Esophagus muscularis mucosa (tissue), 4 donors: ENCODE data around the gene KAZN. TPM values are rescaled to one million over a fixed set of nuclear protein-coding genes. Genes with fewer than 3 reads are reported as not detected.

ENCODE experiments used
- DNase-seq: peaks from one replicate; pipeline ENCODE4 v3.0.0-alpha.2; 2017; ENCODE audit errors: extremely low spot score
- H3K27ac ChIP-seq, 4 donors: fragments of 200-600 bp; sonication (generic); replicated peaks in 1 of 4; 1 replicate in 3 of 4; 2 replicates in 1 of 4; pipeline ENCODE4 v1.5.1; 2016 to 2019; ENCODE audit warnings: mild to moderate bottlenecking in 1 of 4
- H3K27me3 ChIP-seq, 4 donors: fragments of 200-600 bp; sonication (generic); one replicate each; pipeline versions ENCODE4 v1.5.1 to v1.6.0; 2016 to 2019
- H3K36me3 ChIP-seq, 4 donors: fragments of 200-600 bp; sonication (generic); one replicate each; pipeline ENCODE4 v1.5.1; 2016 to 2019
- H3K4me1 ChIP-seq, 4 donors: fragments of 200-600 bp; sonication (generic); one replicate each; pipeline ENCODE4 v1.5.1; 2016 to 2019
- H3K4me3 ChIP-seq, 4 donors: fragments of 200-600 bp; sonication (generic); 1 replicate in 2 of 4; 2 replicates in 2 of 4; pipeline ENCODE4 v1.5.1; 2016 to 2019; ENCODE audit warnings: mild to moderate bottlenecking in 4 of 4, moderate library complexity in 1 of 4
- H3K9me3 ChIP-seq, 4 donors: fragments of 200-600 bp; sonication (generic); 1 replicate in 3 of 4; 2 replicates in 1 of 4; pipeline ENCODE4 v1.5.1; 2016 to 2019
- EP300 ChIP-seq: sonication (generic); formaldehyde crosslinking; IDR thresholded peaks from one replicate; pipeline ENCODE4 v1.6.1; 2017; ENCODE audit warnings: antibody characterized with exemption
- POLR2A ChIP-seq: fragments of 450-650 bp; IDR thresholded peaks from one replicate; pipeline ENCODE4 v1.6.1; 2017; ENCODE audit warnings: antibody characterized with exemption, moderate library complexity, mild to moderate bottlenecking, low read depth
- POLR2AphosphoS5 ChIP-seq, 2 donors: sonication (generic); formaldehyde crosslinking; IDR thresholded peaks; one replicate each; pipeline ENCODE4 v1.6.1; 2017; ENCODE audit warnings: antibody characterized with exemption in 2 of 2
- WGBS: methylation state at CpG from one replicate; pipeline ENCODE4 v1.1.5; 2018; 5-methylcytosine and 5-hydroxymethylcytosine counted together
- intact Hi-C: fragments of 100-400 bp; cut with DNase I; formaldehyde crosslinking; loops from one replicate; pipeline ENCODE4 v1.15.1; 2023
- total RNA-seq, 4 donors: library from RNA; depleted of rRNA; stranded (reverse); fragments of >200 nt; gene quantifications; one replicate each; pipeline versions ENCODE4 v1.1.0 to v1.2.1, GENCODE V29; 2016
- TF ChIP-seq, protein P1 (sequence below), 3 experiments: fragments of 200-600 bp in 2 of 3; fragments of 450-650 bp in 1 of 3; sonication (generic) in 2 of 3; IDR thresholded peaks; one replicate each; pipeline ENCODE4 v1.5.1; 2017 to 2019; ENCODE audit warnings: antibody characterized with exemption in 3 of 3, mild to moderate bottlenecking in 2 of 3, moderate library complexity in 1 of 3

Gene KAZN
- total RNA-seq, 4 donors from 2014 or later = 9.9 to 14.1 (median 11.9) TPM

DNA sequence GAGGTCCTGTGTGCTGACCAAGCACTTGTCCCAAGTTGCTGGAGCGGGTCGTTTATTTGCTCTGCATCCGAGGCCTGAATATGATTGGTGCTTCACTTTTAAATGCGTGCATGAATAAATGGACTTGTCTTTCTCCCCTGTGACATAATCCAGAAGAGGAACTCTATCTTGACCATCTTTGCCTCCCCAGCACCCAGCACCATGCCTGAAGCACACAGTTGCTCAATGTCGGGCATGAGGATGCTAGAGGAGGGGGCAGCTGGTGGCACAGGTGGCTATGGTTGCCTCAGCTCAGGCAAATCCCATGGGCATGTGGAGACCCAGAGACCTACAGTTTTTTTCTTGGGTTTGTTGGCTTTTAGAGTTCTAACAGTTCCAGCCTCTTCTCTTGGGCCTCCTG, 142.6 kb downstream of the KAZN start:
- WGBS = 72% methylated on average over 5 of the region's 5 CpGs
- intact Hi-C loops = no loop called here
- no peaks in the 10 kb centered on the region for H3K9me3 ChIP-seq
- H3K36me3 ChIP-seq = no peaks in the 10 kb centered on the region
- no peak for DNase-seq
- no peak for TF ChIP-seq EP300
- TF ChIP-seq POLR2A = no peak
- TF ChIP-seq, protein P1, sequence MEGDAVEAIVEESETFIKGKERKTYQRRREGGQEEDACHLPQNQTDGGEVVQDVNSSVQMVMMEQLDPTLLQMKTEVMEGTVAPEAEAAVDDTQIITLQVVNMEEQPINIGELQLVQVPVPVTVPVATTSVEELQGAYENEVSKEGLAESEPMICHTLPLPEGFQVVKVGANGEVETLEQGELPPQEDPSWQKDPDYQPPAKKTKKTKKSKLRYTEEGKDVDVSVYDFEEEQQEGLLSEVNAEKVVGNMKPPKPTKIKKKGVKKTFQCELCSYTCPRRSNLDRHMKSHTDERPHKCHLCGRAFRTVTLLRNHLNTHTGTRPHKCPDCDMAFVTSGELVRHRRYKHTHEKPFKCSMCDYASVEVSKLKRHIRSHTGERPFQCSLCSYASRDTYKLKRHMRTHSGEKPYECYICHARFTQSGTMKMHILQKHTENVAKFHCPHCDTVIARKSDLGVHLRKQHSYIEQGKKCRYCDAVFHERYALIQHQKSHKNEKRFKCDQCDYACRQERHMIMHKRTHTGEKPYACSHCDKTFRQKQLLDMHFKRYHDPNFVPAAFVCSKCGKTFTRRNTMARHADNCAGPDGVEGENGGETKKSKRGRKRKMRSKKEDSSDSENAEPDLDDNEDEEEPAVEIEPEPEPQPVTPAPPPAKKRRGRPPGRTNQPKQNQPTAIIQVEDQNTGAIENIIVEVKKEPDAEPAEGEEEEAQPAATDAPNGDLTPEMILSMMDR (IDR thresholded peaks at IDR 0.05) = no peak
- no peak for TF ChIP-seq POLR2AphosphoS5 (IDR thresholded peaks at IDR 0.05)
- peaks cover 0 to 8% (median 2%) of the 10 kb centered on the region in 4 donors for H3K4me1 ChIP-seq
- no peak overlapping the region for H3K27ac ChIP-seq
- H3K27me3 ChIP-seq = peaks cover 0 to 24% (median 0%) of the 10 kb centered on the region in 4 donors
- no peak overlapping the region for H3K4me3 ChIP-seq

DNA sequence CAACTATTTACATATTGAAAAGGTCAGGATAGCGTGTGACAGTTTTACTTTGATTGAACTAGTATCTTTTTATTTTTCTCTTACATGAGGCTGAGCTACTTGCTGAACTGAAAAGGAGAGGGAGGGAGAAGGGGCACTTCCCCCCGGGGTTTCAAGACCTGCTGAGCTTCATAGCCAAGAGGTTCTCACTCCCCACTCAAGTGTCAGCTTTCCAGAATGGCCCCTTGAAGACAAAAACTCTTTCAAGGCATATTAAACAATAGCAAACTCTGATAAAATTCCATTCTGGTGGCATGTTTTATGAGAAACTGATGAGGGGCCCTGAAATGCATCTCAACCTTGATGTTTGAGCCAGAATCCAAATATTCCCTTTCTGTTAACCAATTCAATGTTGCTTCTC, 143.0 kb downstream of the KAZN start:
- no peaks in the 10 kb centered on the region for H3K9me3 ChIP-seq
- TF ChIP-seq, protein P1 (IDR thresholded peaks at IDR 0.05) = no peak
- TF ChIP-seq EP300 (no peak), POLR2AphosphoS5 (IDR thresholded peaks at IDR 0.05) (no peak), POLR2A (no peak)
- H3K36me3 ChIP-seq = no peaks in the 10 kb centered on the region
- no peak overlapping the region for H3K27ac ChIP-seq
- no peak overlapping the region for H3K4me3 ChIP-seq
- no peak for DNase-seq
- peaks cover 0 to 8% (median 2%) of the 10 kb centered on the region in 4 donors for H3K4me1 ChIP-seq
- intact Hi-C loops = no loop called here
- WGBS = 52% methylated on average over 2 of the region's 2 CpGs
- H3K27me3 ChIP-seq = peaks cover 0 to 24% (median 0%) of the 10 kb centered on the region in 4 donors

DNA sequence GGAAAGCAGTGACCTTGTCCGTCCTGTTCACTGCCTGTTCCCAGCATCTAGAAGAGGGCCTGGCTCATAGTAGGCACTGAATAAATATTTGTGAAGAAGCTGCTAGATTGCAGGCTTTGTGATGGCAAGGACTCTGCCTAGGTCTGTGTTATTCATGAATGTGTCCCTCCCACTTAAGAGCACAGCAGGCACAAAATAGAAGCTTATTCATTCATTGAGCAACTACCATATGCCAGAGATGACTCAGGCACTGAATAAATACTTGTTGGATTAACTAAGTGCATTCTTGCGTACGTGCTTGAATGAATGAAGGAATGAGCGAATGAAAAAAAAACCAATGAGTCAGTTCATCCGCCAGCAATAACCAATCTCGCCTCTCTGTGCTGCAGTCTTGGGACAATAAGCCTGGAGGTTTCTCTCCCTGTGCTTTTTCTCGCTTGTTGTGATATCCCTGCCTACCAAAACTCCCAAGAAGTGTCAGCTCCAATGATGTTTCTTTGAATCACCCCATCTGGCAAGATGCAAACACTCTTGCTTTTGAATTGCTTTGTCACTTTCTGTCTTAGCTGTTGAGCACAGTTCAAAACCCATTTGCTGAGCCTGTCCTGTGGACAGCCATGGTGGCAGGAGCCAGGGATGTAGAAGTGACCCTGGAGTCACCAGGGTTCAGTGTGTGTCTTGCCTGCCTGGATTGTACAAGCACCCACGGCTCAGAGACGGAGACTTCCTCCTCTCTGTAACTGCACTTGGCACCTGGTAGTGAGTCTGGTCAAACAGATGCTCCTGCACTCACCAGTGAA, 143.9 kb downstream of the KAZN start:
- peak overlapping the region in 1 of 4 donors; percentile 40 for H3K27ac ChIP-seq
- no peak for DNase-seq
- peaks cover 0 to 8% (median 2%) of the 10 kb centered on the region in 4 donors for H3K4me1 ChIP-seq
- TF ChIP-seq, protein P1 (IDR thresholded peaks at IDR 0.05) = no peak
- TF ChIP-seq POLR2AphosphoS5 (IDR thresholded peaks at IDR 0.05) = peak in 1 of 2 donors; percentile 58
- TF ChIP-seq EP300 = no peak
- H3K9me3 ChIP-seq = no peaks in the 10 kb centered on the region
- intact Hi-C loops = no loop called here
- 72% methylated on average over 7 of the region's 9 CpGs for WGBS
- H3K27me3 ChIP-seq = peaks cover 0 to 17% (median 0%) of the 10 kb centered on the region in 4 donors
- H3K4me3 ChIP-seq = no peak overlapping the region
- no peaks in the 10 kb centered on the region for H3K36me3 ChIP-seq

DNA sequence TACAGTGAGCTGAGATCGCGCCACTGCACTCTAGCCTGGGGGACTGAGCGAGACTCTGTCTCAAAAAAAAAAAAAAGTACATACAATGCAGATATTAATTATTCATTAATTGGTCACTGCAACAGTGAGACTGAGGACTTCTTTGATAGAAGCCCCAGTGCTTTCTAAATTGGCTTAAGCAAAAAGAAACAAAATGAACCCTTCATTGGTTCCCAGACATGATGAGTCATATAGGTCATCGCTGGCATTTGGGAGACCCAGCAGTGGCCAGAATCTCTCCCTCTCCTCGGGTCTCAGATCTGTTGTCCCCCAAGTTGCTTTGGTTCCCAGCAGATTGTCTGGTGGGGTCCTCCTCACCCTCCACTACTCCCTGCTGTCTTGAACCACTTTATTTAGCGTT, 144.9 kb downstream of the KAZN start:
- 92% methylated on average over 6 of the region's 6 CpGs for WGBS
- no peak for TF ChIP-seq POLR2A
- TF ChIP-seq, protein P1 (IDR thresholded peaks at IDR 0.05) = no peak
- TF ChIP-seq EP300 = no peak
- TF ChIP-seq POLR2AphosphoS5 (IDR thresholded peaks at IDR 0.05) = no peak
- intact Hi-C loops = no loop called here

More for the DNA sequence above, 144.9 kb downstream of the KAZN start:
- Histone ChIP-seq H3K9me3 (no peaks in the 10 kb centered on the region), H3K4me1 (peaks cover 0 to 8% (median 2%) of the 10 kb centered on the region in 4 donors), H3K27ac (no peak overlapping the region), H3K4me3 (no peak overlapping the region), H3K36me3 (no peaks in the 10 kb centered on the region), H3K27me3 (peaks cover 0 to 13% (median 0%) of the 10 kb centered on the region in 4 donors)
- no peak for DNase-seq
